Tibial nerve (tissue), 3 donors: Measurements from ENCODE around the gene MED13L.

Source experiments
- CTCF ChIP-seq, 5 experiments: fragments of 200-600 bp in 3 of 5; fragments of 450-650 bp in 2 of 5; sonication (generic) in 3 of 5; IDR thresholded peaks; one replicate each; pipeline ENCODE4 v1.5.1; 2016 to 2019; ENCODE audit warnings: antibody characterized with exemption in 5 of 5, mild to moderate bottlenecking in 3 of 5, moderate library complexity in 2 of 5
- POLR2A ChIP-seq, 2 donors: fragments of 450-650 bp; IDR thresholded peaks; one replicate each; pipeline ENCODE4 v1.6.1; 2017; ENCODE audit warnings: antibody characterized with exemption in 2 of 2, mild to moderate bottlenecking in 2 of 2, moderate library complexity in 2 of 2

GRCh38 chr12:116143909-116144308, 133.6 kb downstream of the MED13L start:
- TF ChIP-seq CTCF (IDR thresholded peaks at IDR 0.05), result no peak
- no peak for TF ChIP-seq POLR2A (IDR thresholded peaks at IDR 0.05)
